ENCODE measurements around the gene NUMA1. TPM values are rescaled to one million over a fixed set of nuclear protein-coding genes. Genes with fewer than 3 reads are reported as not detected.

NUMA1 gene
- total RNA-seq, 1 experiment from 2014 or later, result 109 TPM

DNA sequence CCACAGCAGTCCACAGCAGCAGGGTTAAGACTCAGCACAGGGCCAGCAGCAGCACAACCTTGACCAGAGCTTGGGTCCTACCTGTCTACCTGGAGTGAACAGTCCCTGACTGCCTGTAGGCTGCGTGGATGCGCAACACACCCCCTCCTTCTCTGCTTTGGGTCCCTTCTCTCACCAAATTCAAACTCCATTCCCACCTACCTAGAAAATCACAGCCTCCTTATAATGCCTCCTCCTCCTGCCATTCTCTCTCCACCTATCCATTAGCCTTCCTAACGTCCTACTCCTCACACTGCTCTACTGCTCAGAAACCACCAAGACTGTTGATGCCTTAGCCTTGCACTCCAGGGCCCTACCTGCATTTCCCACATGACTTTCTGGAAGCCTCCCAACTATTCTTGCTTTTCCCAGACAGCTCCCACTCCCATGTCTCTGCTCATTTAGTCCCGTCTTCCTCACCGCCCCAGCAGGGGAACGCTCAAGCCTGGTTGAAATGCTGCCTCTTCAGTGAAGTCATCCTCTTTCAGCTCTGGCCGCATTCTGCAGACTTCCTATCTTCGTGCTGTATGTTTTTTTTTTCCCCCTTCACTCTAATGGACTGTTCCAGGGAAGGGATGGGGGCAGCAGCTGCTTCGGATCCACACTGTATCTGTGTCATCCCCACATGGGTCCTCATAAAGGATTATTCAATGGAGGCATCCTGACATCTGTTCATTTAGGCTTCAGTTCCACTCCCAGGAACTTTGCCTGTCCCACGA is 78.3 kb downstream of the NUMA1 start:
- CTCF ChIA-PET, result interaction anchor here (1.0 to 1.6 kb wide), 2 partner anchors 11 to 25 kb away, joined by 6 read pairs; no protein-coding TSS in a partner anchor
- Mint-ChIP-seq H3K36me3 (ENCODE audit: insufficient read depth, unreplicated experiment) (peaks cover 62% of the 10 kb centered on the region), H3K27me3 (ENCODE audit: insufficient read depth, unreplicated experiment) (no peaks in the 10 kb centered on the region), H3K4me1 (ENCODE audit: insufficient read depth, unreplicated experiment) (peaks cover 5% of the 10 kb centered on the region), H3K27ac (ENCODE audit: low read depth, unreplicated experiment) (no peak overlapping the region), H3K4me3 (ENCODE audit: unreplicated experiment) (no peak overlapping the region), H3K9me3 (ENCODE audit: unreplicated experiment) (no peaks in the 10 kb centered on the region)
- no peak for DNase-seq (ENCODE audit: unreplicated experiment)
- POLR2A ChIA-PET, result no interaction called here
- intact Hi-C loops (cut with micrococcal nuclease), result no loop called here
- no TSS peak for BruUV-seq (replicated peaks)
- TF ChIP-seq, protein P1, sequence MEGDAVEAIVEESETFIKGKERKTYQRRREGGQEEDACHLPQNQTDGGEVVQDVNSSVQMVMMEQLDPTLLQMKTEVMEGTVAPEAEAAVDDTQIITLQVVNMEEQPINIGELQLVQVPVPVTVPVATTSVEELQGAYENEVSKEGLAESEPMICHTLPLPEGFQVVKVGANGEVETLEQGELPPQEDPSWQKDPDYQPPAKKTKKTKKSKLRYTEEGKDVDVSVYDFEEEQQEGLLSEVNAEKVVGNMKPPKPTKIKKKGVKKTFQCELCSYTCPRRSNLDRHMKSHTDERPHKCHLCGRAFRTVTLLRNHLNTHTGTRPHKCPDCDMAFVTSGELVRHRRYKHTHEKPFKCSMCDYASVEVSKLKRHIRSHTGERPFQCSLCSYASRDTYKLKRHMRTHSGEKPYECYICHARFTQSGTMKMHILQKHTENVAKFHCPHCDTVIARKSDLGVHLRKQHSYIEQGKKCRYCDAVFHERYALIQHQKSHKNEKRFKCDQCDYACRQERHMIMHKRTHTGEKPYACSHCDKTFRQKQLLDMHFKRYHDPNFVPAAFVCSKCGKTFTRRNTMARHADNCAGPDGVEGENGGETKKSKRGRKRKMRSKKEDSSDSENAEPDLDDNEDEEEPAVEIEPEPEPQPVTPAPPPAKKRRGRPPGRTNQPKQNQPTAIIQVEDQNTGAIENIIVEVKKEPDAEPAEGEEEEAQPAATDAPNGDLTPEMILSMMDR (IDR thresholded peaks at IDR 0.05; ENCODE audit: unreplicated experiment), result no peak

DNA sequence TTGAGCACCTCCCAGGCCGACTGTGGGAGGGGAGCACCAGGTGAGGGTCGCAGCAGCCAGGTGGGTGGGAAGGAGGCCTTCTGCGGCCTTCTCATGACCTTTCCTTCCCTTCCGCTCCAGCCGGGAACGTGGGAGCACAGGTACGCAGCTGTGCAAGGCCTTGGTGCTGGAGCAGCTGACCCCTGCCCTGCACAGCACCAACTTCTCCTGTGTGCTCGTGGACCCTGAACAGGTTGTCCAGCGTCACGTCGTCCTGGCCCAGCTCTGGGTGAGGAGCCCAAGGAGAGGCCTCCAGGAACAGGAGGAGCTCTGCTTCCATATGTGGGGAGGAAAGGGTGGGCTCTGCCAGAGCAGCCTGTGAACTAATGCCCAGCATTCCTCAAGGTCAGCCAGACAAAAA is 79.1 kb downstream of the NUMA1 start:
- TF ChIP-seq, protein P1 (IDR thresholded peaks at IDR 0.05; ENCODE audit: unreplicated experiment), result no peak
- BruUV-seq (replicated peaks), result no TSS peak
- Mint-ChIP-seq H3K36me3 (ENCODE audit: insufficient read depth, unreplicated experiment) (peaks cover 59% of the 10 kb centered on the region), H3K27ac (ENCODE audit: low read depth, unreplicated experiment) (no peak overlapping the region), H3K4me1 (ENCODE audit: insufficient read depth, unreplicated experiment) (peaks cover 5% of the 10 kb centered on the region), H3K4me3 (ENCODE audit: unreplicated experiment) (no peak overlapping the region), H3K9me3 (ENCODE audit: unreplicated experiment) (no peaks in the 10 kb centered on the region), H3K27me3 (ENCODE audit: insufficient read depth, unreplicated experiment) (no peaks in the 10 kb centered on the region)
- intact Hi-C loops (cut with micrococcal nuclease), result no loop called here
- ChIA-PET CTCF (interaction anchor here (1.0 to 1.6 kb wide), 2 partner anchors 12 to 24 kb away, joined by 6 read pairs; no protein-coding TSS in a partner anchor), POLR2A (no interaction called here)
- DNase-seq (ENCODE audit: unreplicated experiment), result no peak

DNA sequence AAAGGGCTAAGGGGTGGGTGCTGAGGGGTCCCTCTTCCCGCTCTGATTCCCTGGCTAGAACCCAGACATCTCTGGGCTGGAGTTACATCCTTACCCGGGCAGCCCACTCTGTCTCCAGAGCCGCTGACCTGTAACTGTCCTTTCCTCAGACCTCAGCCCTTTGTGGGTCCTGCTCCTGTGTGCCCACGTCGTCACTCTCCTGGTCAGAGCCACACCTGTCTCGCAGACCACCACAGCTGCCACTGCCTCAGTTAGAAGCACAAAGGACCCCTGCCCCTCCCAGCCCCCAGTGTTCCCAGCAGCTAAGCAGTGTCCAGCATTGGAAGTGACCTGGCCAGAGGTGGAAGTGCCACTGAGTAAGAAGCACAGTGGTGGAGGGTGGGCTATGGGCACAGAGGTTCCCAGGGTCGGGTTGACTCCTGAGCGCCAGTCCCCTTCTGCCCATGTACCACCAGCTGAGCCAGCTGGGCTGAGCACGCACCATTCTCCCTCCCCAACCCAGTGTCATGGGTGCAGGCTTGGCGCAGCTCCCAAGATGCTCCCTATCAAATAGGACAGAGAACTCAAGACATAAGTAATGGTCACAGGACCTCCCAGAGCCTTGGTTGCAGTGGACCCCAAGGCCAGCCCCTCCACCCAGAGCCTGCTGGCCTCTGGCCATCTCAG is 80.0 kb downstream of the NUMA1 start:
- no TSS peak for BruUV-seq (replicated peaks)
- DNase-seq (ENCODE audit: unreplicated experiment), result no peak
- CTCF ChIA-PET, result interaction anchor here (0.6 to 1.6 kb wide), 3 partner anchors 13 to 91 kb away, joined by 4 to 6 read pairs (median 4); no protein-coding TSS in a partner anchor
- peaks cover 5% of the 10 kb centered on the region for H3K4me1 Mint-ChIP-seq (ENCODE audit: insufficient read depth, unreplicated experiment)
- H3K36me3 Mint-ChIP-seq (ENCODE audit: insufficient read depth, unreplicated experiment), result peaks cover 49% of the 10 kb centered on the region
- POLR2A ChIA-PET, result interaction anchor here (0.7 to 1.5 kb wide), 4 partner anchors 8 to 32 kb away, joined by 3 to 5 read pairs (median 4); no protein-coding TSS in a partner anchor
- TF ChIP-seq, protein P1 (IDR thresholded peaks at IDR 0.05; ENCODE audit: unreplicated experiment), result no peak
- no peaks in the 10 kb centered on the region for H3K27me3 Mint-ChIP-seq (ENCODE audit: insufficient read depth, unreplicated experiment)
- H3K9me3 Mint-ChIP-seq (ENCODE audit: unreplicated experiment), result no peaks in the 10 kb centered on the region
- no peak overlapping the region for H3K27ac Mint-ChIP-seq (ENCODE audit: low read depth, unreplicated experiment)
- intact Hi-C loops (cut with micrococcal nuclease), result no loop called here
- H3K4me3 Mint-ChIP-seq (ENCODE audit: unreplicated experiment), result no peak overlapping the region

DNA sequence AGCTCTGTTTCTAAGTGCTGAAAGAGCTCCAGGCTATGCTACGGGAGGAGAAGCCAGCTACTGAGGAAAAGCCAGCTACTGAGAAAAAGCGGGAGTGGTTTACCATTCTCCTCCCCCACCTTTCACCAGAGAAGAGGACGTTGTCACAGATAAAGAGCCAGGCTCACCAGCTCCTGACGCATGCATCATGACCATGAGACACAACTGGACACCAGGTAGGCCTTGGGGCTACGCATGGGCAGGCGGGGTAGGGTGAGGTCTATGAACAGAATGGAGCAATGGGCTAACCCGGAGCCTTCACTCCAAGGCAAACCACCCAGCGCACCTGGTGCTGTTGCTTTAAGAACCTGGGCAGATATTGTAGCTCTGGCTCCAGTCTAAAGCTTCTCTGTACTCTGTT is 80.5 kb downstream of the NUMA1 start:
- H3K9me3 Mint-ChIP-seq (ENCODE audit: unreplicated experiment), result no peaks in the 10 kb centered on the region
- H3K4me1 Mint-ChIP-seq (ENCODE audit: insufficient read depth, unreplicated experiment), result peaks cover 5% of the 10 kb centered on the region
- no TSS peak for BruUV-seq (replicated peaks)
- ChIA-PET POLR2A (interaction anchor here (0.7 to 1.5 kb wide), 4 partner anchors 8 to 32 kb away, joined by 3 to 5 read pairs (median 4); no protein-coding TSS in a partner anchor), CTCF (interaction anchor here (0.7 kb wide), 1 partner anchor 23 kb away, joined by 4 read pairs; no protein-coding TSS in a partner anchor)
- DNase-seq (ENCODE audit: unreplicated experiment), result no peak
- TF ChIP-seq, protein P1 (IDR thresholded peaks at IDR 0.05; ENCODE audit: unreplicated experiment), result no peak
- no peaks in the 10 kb centered on the region for H3K27me3 Mint-ChIP-seq (ENCODE audit: insufficient read depth, unreplicated experiment)
- peaks cover 44% of the 10 kb centered on the region for H3K36me3 Mint-ChIP-seq (ENCODE audit: insufficient read depth, unreplicated experiment)
- no peak overlapping the region for H3K27ac Mint-ChIP-seq (ENCODE audit: low read depth, unreplicated experiment)
- intact Hi-C loops (cut with micrococcal nuclease), result no loop called here
- no peak overlapping the region for H3K4me3 Mint-ChIP-seq (ENCODE audit: unreplicated experiment)
